GM13977 (cell line): Measurements from ENCODE around the gene TUBB3.

ENCODE experiments used
- DNase-seq: peaks from one replicate; pipeline ENCODE4 v3.0.0; 2012; ENCODE audit warnings: low spot score
- CTCF ChIP-seq: IDR thresholded peaks from 2 replicates; pipeline ENCODE4 v1.5.1; 2012; ENCODE audit warnings: mild to moderate bottlenecking, control low read depth; ENCODE audit not compliant: insufficient read depth; ENCODE audit errors: extremely low read depth, missing control alignments
- in situ Hi-C: fragments of 300-500 bp; cut with MboI; formaldehyde crosslinking; loops from one replicate; pipeline ENCODE4 v1.12.0; 2022; ENCODE audit warnings: low sequenced_read_pairs, low pct_unique_long_range_greater_than_20kb, mixed read lengths, inconsistent platforms; ENCODE audit not compliant: unreplicated experiment

Gene TUBB3

GRCh38 chr16:89902980-89903379 is 20.2 kb upstream of the TUBB3 start:
- DNase-seq = no peak
- no peak for TF ChIP-seq CTCF
- in situ Hi-C loops = no loop called here

GRCh38 chr16:89903908-89904515 is 19.1 kb upstream of the TUBB3 start:
- TF ChIP-seq CTCF = no peak
- no peak for DNase-seq
- in situ Hi-C loops = no loop called here

GRCh38 chr16:89904606-89905510 is 18.3 kb upstream of the TUBB3 start:
- in situ Hi-C loops = no loop called here
- TF ChIP-seq CTCF = no peak
- no peak for DNase-seq

GRCh38 chr16:89905511-89906139 is 17.5 kb upstream of the TUBB3 start:
- in situ Hi-C loops = no loop called here
- no peak for DNase-seq
- TF ChIP-seq CTCF = no peak

- no peak for TF ChIP-seq CTCF
- in situ Hi-C loops = no loop called here
- DNase-seq = no peak
Observed at GRCh38 chr16:89906140-89907025, 16.8 kb upstream of the TUBB3 start.
